ENCODE results near the gene UBR2.

Gene UBR2

GRCh38 chr6:42733867-42734481 lies 170.1 kb downstream of the UBR2 start:
- peak; percentile 32 for DNase-seq

- DNase-seq = no peak
Observed at GRCh38 chr6:42735976-42736375, 172.1 kb downstream of the UBR2 start.

- DNase-seq = no peak
Observed at GRCh38 chr6:42740725-42741124, 176.9 kb downstream of the UBR2 start.

GRCh38 chr6:42742116-42742894 lies 178.5 kb downstream of the UBR2 start:
- DNase-seq = peak; percentile 54

All from NCI-H226 (cell line).